ENCODE data around the gene INO80B.

GRCh38 chr2:74417197-74417596, 37.7 kb upstream of the INO80B start:
- TF ChIP-seq TAF1 (IDR thresholded peaks at IDR 0.05; ENCODE audit: borderline replicate concordance, low read depth, low read length) (no peak), POLR2A (IDR thresholded peaks at IDR 0.05; ENCODE audit: low read depth, low read length) (no peak), POLR2AphosphoS5 (IDR thresholded peaks at IDR 0.05; ENCODE audit: low read depth, low read length) (no peak)

Data from GM12892 (cell line).